Astrocyte (in vitro differentiated cells and primary cell): ENCODE data around the gene R3HCC1L. TPM values are rescaled to one million over a fixed set of nuclear protein-coding genes. Genes with fewer than 3 reads are reported as not detected.
"Not testable (repeated sequence)": the region's sequence is repeated elsewhere in the genome, so short reads cannot be mapped to it uniquely, and the experiment has no call there.

Experiments used
- DNase-seq: peaks from one replicate; pipeline ENCODE4 v3.0.0-alpha.2; 2010; ENCODE audit warnings: low read depth
- FAIRE-seq: peaks from 2 replicates; lab custom pipeline; 2011; peaks lifted over from hg19 to GRCh38; lab: Jason Lieb, UNC
- H2AFZ ChIP-seq: 2 replicates; pipeline ENCODE4 v1.6.0; 2012; ENCODE audit warnings: low read depth, low read length, inconsistent platforms
- H3K27ac ChIP-seq: 2 replicates; pipeline ENCODE4 v1.5.1; 2011; ENCODE audit warnings: low read depth, low read length, inconsistent platforms
- H3K27me3 ChIP-seq: 2 replicates; pipeline ENCODE4 v1.6.0; 2011; ENCODE audit warnings: low read length, inconsistent platforms; ENCODE audit not compliant: insufficient read depth
- H3K36me3 ChIP-seq: 2 replicates; pipeline ENCODE4 v1.5.1; 2011; ENCODE audit warnings: low read length, inconsistent platforms; ENCODE audit not compliant: insufficient read depth
- H3K4me1 ChIP-seq: 2 replicates; pipeline ENCODE4 v1.5.1; 2011; ENCODE audit warnings: low read length, inconsistent platforms; ENCODE audit not compliant: insufficient read depth
- H3K4me2 ChIP-seq: 2 replicates; pipeline ENCODE4 v1.6.0; 2012; ENCODE audit warnings: low read length, inconsistent platforms
- H3K4me3 ChIP-seq: 2 replicates; pipeline ENCODE4 v1.5.1; 2011; ENCODE audit warnings: low read depth, mild to moderate bottlenecking, low read length, inconsistent platforms; ENCODE audit not compliant: insufficient read depth
- H3K79me2 ChIP-seq: 2 replicates; pipeline ENCODE4 v1.6.0; 2012; ENCODE audit warnings: mild to moderate bottlenecking, low read length, inconsistent platforms; ENCODE audit not compliant: insufficient read depth
- H3K9ac ChIP-seq: 2 replicates; pipeline ENCODE4 v1.6.0; 2012; ENCODE audit warnings: mild to moderate bottlenecking, low read length, inconsistent platforms
- H3K9me3 ChIP-seq: 2 replicates; pipeline ENCODE4 v1.5.1; 2012; ENCODE audit warnings: low read depth, mild to moderate bottlenecking, low read length, inconsistent platforms; ENCODE audit not compliant: insufficient read depth
- H4K20me1 ChIP-seq: 2 replicates; pipeline ENCODE4 v1.6.0; 2012; ENCODE audit warnings: low read length, inconsistent platforms; ENCODE audit not compliant: insufficient read depth
- H3K27ac Mint-ChIP-seq: one replicate; pipeline ENCODE4 v1.8.0; 2021; ENCODE audit warnings: mild to moderate bottlenecking, mixed read lengths; ENCODE audit not compliant: unreplicated experiment
- H3K27me3 Mint-ChIP-seq: one replicate; pipeline ENCODE4 v1.8.0; 2021; ENCODE audit warnings: low read depth, mixed read lengths; ENCODE audit not compliant: unreplicated experiment
- H3K36me3 Mint-ChIP-seq: one replicate; pipeline ENCODE4 v1.8.0; 2021; ENCODE audit warnings: low read depth, mixed read lengths; ENCODE audit not compliant: unreplicated experiment
- H3K4me1 Mint-ChIP-seq: one replicate; pipeline ENCODE4 v1.8.0; 2021; ENCODE audit warnings: low read depth, mixed read lengths; ENCODE audit not compliant: unreplicated experiment
- H3K4me3 Mint-ChIP-seq: one replicate; pipeline ENCODE4 v1.8.0; 2021; ENCODE audit warnings: mild to moderate bottlenecking, moderate library complexity, mixed read lengths; ENCODE audit not compliant: unreplicated experiment
- H3K9me3 Mint-ChIP-seq: one replicate; pipeline ENCODE4 v1.8.0; 2021; ENCODE audit warnings: mild to moderate bottlenecking, mixed read lengths; ENCODE audit not compliant: unreplicated experiment
- CTCF ChIP-seq: IDR thresholded peaks from 2 replicates; pipeline ENCODE4 v1.5.1; 2011; ENCODE audit warnings: low read depth, mild to moderate bottlenecking, inconsistent platforms, low read length, moderate library complexity; ENCODE audit not compliant: insufficient read depth
- EZH2 ChIP-seq: IDR thresholded peaks from 2 replicates; pipeline ENCODE4 v1.6.1; 2012; ENCODE audit warnings: mild to moderate bottlenecking, low read length, inconsistent platforms; ENCODE audit not compliant: insufficient read depth
- total RNA-seq: library from RNA; stranded (reverse); gene quantifications from 2 replicates; pipeline ENCODE4 v1.2.1, GENCODE V29; 2021

Gene R3HCC1L
- total RNA-seq, 1 donor from 2014 or later = 19.9 TPM

DNA sequence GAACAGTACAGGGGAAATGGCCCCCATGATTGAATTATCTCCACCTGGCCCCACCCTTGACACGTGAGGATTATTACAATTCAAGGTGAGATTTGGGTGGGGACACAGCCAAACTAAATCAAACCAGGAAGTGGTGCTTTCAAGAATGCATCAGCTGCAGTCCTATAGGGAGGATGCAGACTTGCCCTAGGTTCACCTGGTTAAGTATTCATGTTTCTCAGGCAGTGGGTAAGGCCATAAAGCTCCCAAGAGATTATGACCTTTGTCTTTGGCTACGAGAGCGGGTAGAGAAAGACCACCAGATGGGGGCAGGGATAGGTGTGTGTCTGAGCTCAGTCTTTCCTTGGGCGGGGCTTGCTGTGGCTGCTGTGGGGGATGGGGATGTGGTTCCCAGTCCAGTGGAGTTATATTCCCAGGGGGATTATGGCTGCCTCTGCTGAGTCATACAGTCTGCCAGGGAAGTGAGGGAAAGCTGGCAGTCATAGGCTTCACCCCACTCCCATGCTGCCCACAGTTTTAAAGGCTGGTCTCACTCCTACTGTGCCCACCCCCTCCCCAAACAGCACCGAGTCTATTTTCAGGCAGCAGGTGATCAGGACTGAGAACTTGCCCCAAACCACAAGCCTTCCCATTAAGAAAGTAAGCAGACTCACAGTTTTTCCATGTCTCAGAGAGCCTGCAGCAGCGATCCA is 8.4 kb upstream of the R3HCC1L start:
- H2AFZ ChIP-seq = no peak overlapping the region
- no peaks in the 10 kb centered on the region for H3K79me2 ChIP-seq
- peaks cover 9% of the 10 kb centered on the region for H3K4me1 Mint-ChIP-seq
- H3K36me3 ChIP-seq = no peaks in the 10 kb centered on the region
- peaks cover 4% of the 10 kb centered on the region for H3K27me3 Mint-ChIP-seq
- FAIRE-seq (no peak), DNase-seq (no peak)
- H3K9me3 ChIP-seq = no peaks in the 10 kb centered on the region
- peaks cover 16% of the 10 kb centered on the region for H3K9me3 Mint-ChIP-seq
- H3K36me3 Mint-ChIP-seq = no peaks in the 10 kb centered on the region
- H3K9ac ChIP-seq = no peak overlapping the region
- no peak overlapping the region for H3K27ac ChIP-seq
- H3K27me3 ChIP-seq = peaks cover 8% of the 10 kb centered on the region
- H3K4me3 ChIP-seq = no peak overlapping the region
- H4K20me1 ChIP-seq = no peaks in the 10 kb centered on the region
- H3K27ac Mint-ChIP-seq = no peak overlapping the region
- H3K4me2 ChIP-seq = no peak overlapping the region
- H3K4me3 Mint-ChIP-seq = no peak overlapping the region
- TF ChIP-seq EZH2 = no peak
- no peak for TF ChIP-seq CTCF
- H3K4me1 ChIP-seq = no peaks in the 10 kb centered on the region

GRCh38 chr10:98128802-98129201 is 5.7 kb upstream of the R3HCC1L start:
- Mint-ChIP-seq H3K27me3 (peaks cover 2% of the 10 kb centered on the region), H3K9me3 (peaks cover 15% of the 10 kb centered on the region), H3K4me1 (peaks cover 13% of the 10 kb centered on the region), H3K4me3 (no peak overlapping the region), H3K36me3 (peaks cover 3% of the 10 kb centered on the region), H3K27ac (no peak overlapping the region)
- Histone ChIP-seq H3K79me2 (no peaks in the 10 kb centered on the region), H3K36me3 (no peaks in the 10 kb centered on the region), H3K9ac (no peak overlapping the region), H3K27me3 (peaks cover 8% of the 10 kb centered on the region), H3K4me3 (no peak overlapping the region), H4K20me1 (no peaks in the 10 kb centered on the region), H2AFZ (no peak overlapping the region), H3K9me3 (no peaks in the 10 kb centered on the region), H3K27ac (no peak overlapping the region), H3K4me2 (no peak overlapping the region), H3K4me1 (no peaks in the 10 kb centered on the region)
- DNase-seq (no peak), FAIRE-seq (no peak)
- no peak for TF ChIP-seq CTCF
- TF ChIP-seq EZH2 = no peak

DNA sequence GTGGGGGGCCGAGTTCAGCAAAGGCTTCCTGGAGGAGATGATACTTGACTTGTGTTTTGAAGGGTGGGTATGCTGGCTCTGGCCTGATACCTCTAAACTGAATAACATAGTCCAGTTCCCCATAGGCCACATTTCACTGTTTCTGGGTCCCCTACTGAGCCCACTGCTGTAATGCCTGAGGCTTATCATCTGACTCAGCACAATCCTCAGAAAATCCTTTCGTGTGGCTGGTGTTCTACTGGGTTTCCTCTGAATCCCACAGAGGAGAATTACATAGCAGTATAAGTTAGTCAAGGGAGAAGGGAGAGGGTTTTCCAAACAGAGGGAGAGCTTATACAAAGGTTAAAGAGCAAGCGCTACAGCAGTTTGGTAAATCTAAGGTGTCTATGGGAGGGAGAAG is 2.8 kb upstream of the R3HCC1L start:
- Histone ChIP-seq H3K79me2 (peaks cover 21% of the 10 kb centered on the region), H3K4me1 (peaks cover 4% of the 10 kb centered on the region), H3K27me3 (peaks cover 8% of the 10 kb centered on the region), H3K9me3 (no peaks in the 10 kb centered on the region), H3K36me3 (no peaks in the 10 kb centered on the region), H2AFZ (no peak overlapping the region), H3K27ac (no peak overlapping the region), H3K9ac (no peak overlapping the region), H3K4me2 (no peak overlapping the region), H3K4me3 (no peak overlapping the region), H4K20me1 (no peaks in the 10 kb centered on the region)
- TF ChIP-seq EZH2 (no peak), CTCF (no peak)
- H3K9me3 Mint-ChIP-seq = peaks cover 6% of the 10 kb centered on the region
- H3K4me3 Mint-ChIP-seq = no peak overlapping the region
- H3K27ac Mint-ChIP-seq = no peak overlapping the region
- peaks cover 3% of the 10 kb centered on the region for H3K36me3 Mint-ChIP-seq
- H3K4me1 Mint-ChIP-seq = peaks cover 12% of the 10 kb centered on the region
- no peak for FAIRE-seq
- peaks cover 2% of the 10 kb centered on the region for H3K27me3 Mint-ChIP-seq
- DNase-seq = no peak

GRCh38 chr10:98133075-98133752 is 1.2 kb upstream of the R3HCC1L start:
- H3K79me2 ChIP-seq = peaks cover 37% of the 10 kb centered on the region
- H3K4me3 ChIP-seq, H3K36me3 Mint-ChIP-seq, H3K36me3 ChIP-seq, FAIRE-seq, H3K9me3 ChIP-seq, H4K20me1 ChIP-seq, H3K27me3 Mint-ChIP-seq, H2AFZ ChIP-seq, H3K9me3 Mint-ChIP-seq, H3K27me3 ChIP-seq, H3K9ac ChIP-seq, H3K4me2 ChIP-seq, H3K27ac ChIP-seq, H3K27ac Mint-ChIP-seq, DNase-seq, H3K4me1 ChIP-seq: not testable (repeated sequence)
- peaks cover 14% of the 10 kb centered on the region for H3K4me1 Mint-ChIP-seq
- H3K4me3 Mint-ChIP-seq = peak overlapping the region; percentile 42
